Measurements from ENCODE around the gene NDUFB4.
"Not testable (repeated sequence)": the region's sequence is repeated elsewhere in the genome, so short reads cannot be mapped to it uniquely, and the experiment has no call there.

Gene NDUFB4

GRCh38 chr3:120637851-120638559 is 41.9 kb downstream of the NDUFB4 start:
- no peak for DNase-seq (ENCODE audit: low spot score)

GRCh38 chr3:120638820-120639219 is 42.7 kb downstream of the NDUFB4 start:
- DNase-seq (ENCODE audit: low spot score): not testable (repeated sequence)

GRCh38 chr3:120640231-120640630 is 44.1 kb downstream of the NDUFB4 start:
- no peak for DNase-seq (ENCODE audit: low spot score)

GRCh38 chr3:120641696-120642246 is 45.6 kb downstream of the NDUFB4 start:
- DNase-seq (ENCODE audit: low spot score): no peak

- DNase-seq (ENCODE audit: low spot score): no peak
These were observed 46.3 kb downstream of the NDUFB4 start for GRCh38 chr3:120642368-120642948.

- no peak for DNase-seq (ENCODE audit: low spot score)
These were observed 49.1 kb downstream of the NDUFB4 start for GRCh38 chr3:120645083-120645845.

GRCh38 chr3:120646771-120647432 is 50.8 kb downstream of the NDUFB4 start:
- no peak for DNase-seq (ENCODE audit: low spot score)

- DNase-seq (ENCODE audit: low spot score): no peak
These were observed 52.2 kb downstream of the NDUFB4 start for GRCh38 chr3:120648290-120648689.

GRCh38 chr3:120649830-120650233 is 53.7 kb downstream of the NDUFB4 start:
- no peak for DNase-seq (ENCODE audit: low spot score)

GRCh38 chr3:120650311-120650710 is 54.2 kb downstream of the NDUFB4 start:
- DNase-seq (ENCODE audit: low spot score): no peak

All from LoVo (cell line).